Measurements from ENCODE around the gene SLC10A3. TPM values are rescaled to one million over a fixed set of nuclear protein-coding genes. Genes with fewer than 3 reads are reported as not detected.
A peak's percentile ranks its signal among the peaks of the same experiment; 100 is the strongest.

SLC10A3 gene
- total and polyA plus RNA-seq, 2 of the 13 experiments (the other 11 are each of a cell fraction or from before 2014, with no cell fraction given): 10.1 to 11.5 TPM

DNA sequence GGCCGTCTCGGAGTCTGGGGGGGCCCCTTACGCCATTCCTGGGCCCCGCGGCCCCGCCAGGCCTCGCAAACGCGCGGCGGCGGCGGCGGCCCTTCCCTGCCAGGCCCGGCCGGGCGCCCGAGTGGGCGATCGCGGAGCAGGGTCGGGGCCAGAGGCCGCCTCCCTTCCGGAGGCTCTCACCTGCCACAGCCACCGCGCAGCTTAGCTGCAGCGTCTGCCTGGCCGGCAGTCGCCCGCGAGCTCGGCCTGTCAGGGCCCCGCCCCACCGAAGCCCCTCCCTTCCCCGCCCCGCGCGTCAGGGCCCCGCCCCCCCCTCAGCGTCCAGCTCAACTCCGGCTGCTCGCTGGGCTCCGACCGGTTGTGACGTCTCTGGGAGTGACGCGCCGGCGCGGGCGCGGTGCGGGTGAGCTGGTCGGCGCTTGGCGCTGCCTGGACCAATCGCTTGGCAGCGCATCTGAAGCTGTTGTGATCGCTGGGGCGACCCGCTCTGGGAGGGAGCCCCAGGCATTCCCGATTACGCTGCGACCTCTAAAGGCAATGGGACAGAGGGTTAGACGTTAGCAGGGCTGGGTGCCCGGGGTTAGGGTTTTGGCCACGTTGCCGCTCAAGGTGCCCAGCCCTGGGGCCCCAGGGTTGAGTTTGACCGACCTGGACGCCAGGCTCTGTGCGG, at the start of gene SLC10A3 (continued):
- no peak for TF ChIP-seq FOXO4 (CRISPR knock-in tag; conservative IDR thresholded peaks at IDR 0.05)
- no peak for TF ChIP-seq MBD4 (IDR thresholded peaks at IDR 0.05; ENCODE audit: borderline replicate concordance, low read length)
- TF ChIP-seq UBTF (CRISPR knock-in tag; IDR thresholded peaks at IDR 0.05): peak; percentile 55; the same call in 1 of the 2 replicates
- peak; percentile 22; the same call in 1 of the 2 replicates for TF ChIP-seq ZNF777 (CRISPR knock-in tag; IDR thresholded peaks at IDR 0.05)
- no peak for TF ChIP-seq ZNF263 (CRISPR knock-in tag; IDR thresholded peaks at IDR 0.05)
- TF ChIP-seq, protein P1, sequence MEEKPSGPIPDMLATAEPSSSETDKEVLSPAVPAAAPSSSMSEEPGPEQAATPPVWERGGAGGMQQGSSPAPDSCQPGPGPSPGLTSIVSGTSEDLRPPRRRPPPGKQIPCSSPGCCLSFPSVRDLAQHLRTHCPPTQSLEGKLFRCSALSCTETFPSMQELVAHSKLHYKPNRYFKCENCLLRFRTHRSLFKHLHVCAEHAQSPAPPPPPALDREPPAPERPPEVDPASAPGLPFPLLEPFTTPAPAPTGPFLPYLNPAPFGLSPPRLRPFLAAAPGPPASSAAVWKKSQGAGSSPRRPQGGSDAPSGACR (CRISPR knock-in tag; IDR thresholded peaks at IDR 0.05): no peak
- TF ChIP-seq, protein P2, sequence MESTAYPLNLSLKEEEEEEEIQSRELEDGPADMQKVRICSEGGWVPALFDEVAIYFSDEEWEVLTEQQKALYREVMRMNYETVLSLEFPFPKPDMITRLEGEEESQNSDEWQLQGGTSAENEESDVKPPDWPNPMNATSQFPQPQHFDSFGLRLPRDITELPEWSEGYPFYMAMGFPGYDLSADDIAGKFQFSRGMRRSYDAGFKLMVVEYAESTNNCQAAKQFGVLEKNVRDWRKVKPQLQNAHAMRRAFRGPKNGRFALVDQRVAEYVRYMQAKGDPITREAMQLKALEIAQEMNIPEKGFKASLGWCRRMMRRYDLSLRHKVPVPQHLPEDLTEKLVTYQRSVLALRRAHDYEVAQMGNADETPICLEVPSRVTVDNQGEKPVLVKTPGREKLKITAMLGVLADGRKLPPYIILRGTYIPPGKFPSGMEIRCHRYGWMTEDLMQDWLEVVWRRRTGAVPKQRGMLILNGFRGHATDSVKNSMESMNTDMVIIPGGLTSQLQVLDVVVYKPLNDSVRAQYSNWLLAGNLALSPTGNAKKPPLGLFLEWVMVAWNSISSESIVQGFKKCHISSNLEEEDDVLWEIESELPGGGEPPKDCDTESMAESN (CRISPR knock-in tag; conservative IDR thresholded peaks at IDR 0.05): peak; percentile 21; the same call in 1 of the 2 replicates
- TF ChIP-seq SOX6 (IDR thresholded peaks at IDR 0.05): no peak
- TF ChIP-seq SOX6 (CRISPR knock-in tag; IDR thresholded peaks at IDR 0.05): peak; percentile 27; the same call in 1 of the 2 replicates
- TF ChIP-seq MXI1 (IDR thresholded peaks at IDR 0.05; ENCODE audit: borderline replicate concordance, low read depth, low read length): peak; percentile 45; the same call in 1 of the 3 replicates
- TF ChIP-seq FOXC1 (CRISPR knock-in tag; IDR thresholded peaks at IDR 0.05; ENCODE audit: borderline replicate concordance): no peak
- TF ChIP-seq ZNF432 (CRISPR knock-in tag; IDR thresholded peaks at IDR 0.05; ENCODE audit: borderline replicate concordance): no peak
- TF ChIP-seq, protein P3, sequence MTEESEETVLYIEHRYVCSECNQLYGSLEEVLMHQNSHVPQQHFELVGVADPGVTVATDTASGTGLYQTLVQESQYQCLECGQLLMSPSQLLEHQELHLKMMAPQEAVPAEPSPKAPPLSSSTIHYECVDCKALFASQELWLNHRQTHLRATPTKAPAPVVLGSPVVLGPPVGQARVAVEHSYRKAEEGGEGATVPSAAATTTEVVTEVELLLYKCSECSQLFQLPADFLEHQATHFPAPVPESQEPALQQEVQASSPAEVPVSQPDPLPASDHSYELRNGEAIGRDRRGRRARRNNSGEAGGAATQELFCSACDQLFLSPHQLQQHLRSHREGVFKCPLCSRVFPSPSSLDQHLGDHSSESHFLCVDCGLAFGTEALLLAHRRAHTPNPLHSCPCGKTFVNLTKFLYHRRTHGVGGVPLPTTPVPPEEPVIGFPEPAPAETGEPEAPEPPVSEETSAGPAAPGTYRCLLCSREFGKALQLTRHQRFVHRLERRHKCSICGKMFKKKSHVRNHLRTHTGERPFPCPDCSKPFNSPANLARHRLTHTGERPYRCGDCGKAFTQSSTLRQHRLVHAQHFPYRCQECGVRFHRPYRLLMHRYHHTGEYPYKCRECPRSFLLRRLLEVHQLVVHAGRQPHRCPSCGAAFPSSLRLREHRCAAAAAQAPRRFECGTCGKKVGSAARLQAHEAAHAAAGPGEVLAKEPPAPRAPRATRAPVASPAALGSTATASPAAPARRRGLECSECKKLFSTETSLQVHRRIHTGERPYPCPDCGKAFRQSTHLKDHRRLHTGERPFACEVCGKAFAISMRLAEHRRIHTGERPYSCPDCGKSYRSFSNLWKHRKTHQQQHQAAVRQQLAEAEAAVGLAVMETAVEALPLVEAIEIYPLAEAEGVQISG (CRISPR knock-in tag; IDR thresholded peaks at IDR 0.05): peak; percentile 48
- no peak for TF ChIP-seq PITX1 (CRISPR knock-in tag; IDR thresholded peaks at IDR 0.05)
- peak; percentile 42; the same call in 1 of the 2 replicates for TF ChIP-seq THAP11 (CRISPR knock-in tag; IDR thresholded peaks at IDR 0.05)
- TF ChIP-seq PATZ1 (CRISPR knock-in tag; IDR thresholded peaks at IDR 0.05): 0 out of 2 replicates have a peak, but pooled peaks have one; percentile 9
- no peak for TF ChIP-seq MAZ (IDR thresholded peaks at IDR 0.05; ENCODE audit: borderline replicate concordance, low read depth, low read length)
- peak; percentile 47 for TF ChIP-seq MAZ (CRISPR knock-in tag; IDR thresholded peaks at IDR 0.05; ENCODE audit: low read depth)

Measured in HepG2 (cell line).